Kidney (tissue), 14 donors: Measurements from ENCODE around the gene GNG13. TPM values are rescaled to one million over a fixed set of nuclear protein-coding genes. Genes with fewer than 3 reads are reported as not detected.
A peak's percentile ranks its signal among the peaks of the same experiment; 100 is the strongest.

Source experiments
- DNase-seq, 5 donors: peaks; one replicate each; pipeline ENCODE4 v3.0.0-alpha.2; 2013 to 2020
- FAIRE-seq: peaks from 2 replicates; lab custom pipeline; 2012; peaks lifted over from hg19 to GRCh38; lab: Jason Lieb, UNC
- H3K27ac ChIP-seq, 2 donors: one replicate each; pipeline ENCODE4 v1.7.0; 2013; ENCODE audit warnings: low read depth in 2 of 2, low read length in 2 of 2, inconsistent platforms in 1 of 2
- H3K27me3 ChIP-seq: one replicate; pipeline ENCODE4 v1.7.1; 2013; ENCODE audit warnings: low read length, inconsistent platforms; ENCODE audit not compliant: control insufficient read depth, insufficient read depth
- H3K36me3 ChIP-seq, 3 donors: one replicate each; pipeline versions ENCODE4 v1.7.0 to v1.7.1; 2013; ENCODE audit warnings: low read length in 3 of 3, control low read depth in 1 of 3, inconsistent platforms in 1 of 3; ENCODE audit not compliant: insufficient read depth in 3 of 3, control insufficient read depth in 2 of 3
- H3K4me1 ChIP-seq, 3 donors: one replicate each; pipeline versions ENCODE4 v1.7.0 to v1.7.1; 2013; ENCODE audit warnings: low read length in 3 of 3, inconsistent platforms in 1 of 3, low read depth in 1 of 3; ENCODE audit not compliant: control insufficient read depth in 2 of 3, insufficient read depth in 2 of 3
- H3K4me3 ChIP-seq, 3 donors: one replicate each; pipeline versions ENCODE4 v1.7.0 to v1.8.1; 2013; ENCODE audit warnings: low read length in 3 of 3, control low read depth in 1 of 3, inconsistent platforms in 1 of 3
- H3K9ac ChIP-seq, 3 donors: one replicate each; pipeline versions ENCODE4 v1.7.0 to v1.7.1; 2013; ENCODE audit warnings: low read length in 3 of 3, control low read depth in 1 of 3, inconsistent platforms in 1 of 3
- H3K9me3 ChIP-seq, 3 donors: one replicate each; pipeline versions ENCODE4 v1.7.0 to v1.7.1; 2013; ENCODE audit warnings: low read length in 3 of 3, control low read depth in 1 of 3, inconsistent platforms in 1 of 3; ENCODE audit not compliant: control insufficient read depth in 2 of 3, insufficient read depth in 1 of 3
- intact Hi-C: fragments of 100-400 bp; cut with DNase I; formaldehyde crosslinking; loops from one replicate; pipeline ENCODE4 v1.11.1; 2022
- polyA plus RNA-seq: library from polyadenylated mRNA; stranded (reverse); fragments of 350-450 nt; fragmentation: Illumina TruSeq; extraction: RNeasy Lipid Tissue Mini Kit (QIAGEN cat#74804); gene quantifications from one replicate; pipeline ENCODE4 v1.2.3, GENCODE V29; 2014; ENCODE audit warnings: low read depth, low replicate concordance; ENCODE audit not compliant: insufficient read depth
- total RNA-seq: library from RNA; stranded (reverse); fragmentation: NEBNext Ultra II Directional; extraction: Animal tissue kit (Norgen Biotek cat#: 25700); gene quantifications from one replicate; pipeline ENCODE4 v1.2.1, GENCODE V29; 2021
- TF ChIP-seq, protein P1 (sequence below): IDR thresholded peaks from 3 replicates; pipeline ENCODE4 v1.5.1; 2012; ENCODE audit warnings: mild to moderate bottlenecking, moderate library complexity, borderline replicate concordance; ENCODE audit not compliant: insufficient read depth; ENCODE audit errors: extremely low read depth
- donor health status: control.
- donor health status: control.
- donor health status: control.
- donor health status: control.
- donor health status: control.
- donor health status: DM: yes; HTN: yes; CAD: no.
- donor health status: Normal renal cell carcinoma (clear cell type).

Gene GNG13
- total and polyA plus RNA-seq, 2 donors from 2014 or later, result not detected

DNA sequence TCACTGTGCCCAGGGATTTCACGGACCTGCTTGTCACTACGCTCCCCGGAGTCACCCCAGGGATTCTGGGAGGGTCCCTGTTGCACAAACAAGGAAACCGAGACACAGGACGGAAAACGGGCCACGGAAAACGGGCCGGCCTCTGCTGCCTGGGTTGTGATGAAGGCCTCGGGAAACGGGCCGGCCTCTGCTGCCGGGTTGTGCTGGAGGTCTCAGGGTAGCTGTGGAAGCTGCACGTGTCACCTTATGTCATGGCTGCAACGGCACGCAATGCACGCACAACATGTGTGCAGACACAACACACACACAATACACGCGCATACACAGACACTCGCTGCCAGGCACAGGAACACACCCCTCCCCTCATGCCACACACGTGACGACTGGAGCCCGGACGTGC lies 27.0 kb upstream of the GNG13 start:
- intact Hi-C loops, result no loop called here

DNA sequence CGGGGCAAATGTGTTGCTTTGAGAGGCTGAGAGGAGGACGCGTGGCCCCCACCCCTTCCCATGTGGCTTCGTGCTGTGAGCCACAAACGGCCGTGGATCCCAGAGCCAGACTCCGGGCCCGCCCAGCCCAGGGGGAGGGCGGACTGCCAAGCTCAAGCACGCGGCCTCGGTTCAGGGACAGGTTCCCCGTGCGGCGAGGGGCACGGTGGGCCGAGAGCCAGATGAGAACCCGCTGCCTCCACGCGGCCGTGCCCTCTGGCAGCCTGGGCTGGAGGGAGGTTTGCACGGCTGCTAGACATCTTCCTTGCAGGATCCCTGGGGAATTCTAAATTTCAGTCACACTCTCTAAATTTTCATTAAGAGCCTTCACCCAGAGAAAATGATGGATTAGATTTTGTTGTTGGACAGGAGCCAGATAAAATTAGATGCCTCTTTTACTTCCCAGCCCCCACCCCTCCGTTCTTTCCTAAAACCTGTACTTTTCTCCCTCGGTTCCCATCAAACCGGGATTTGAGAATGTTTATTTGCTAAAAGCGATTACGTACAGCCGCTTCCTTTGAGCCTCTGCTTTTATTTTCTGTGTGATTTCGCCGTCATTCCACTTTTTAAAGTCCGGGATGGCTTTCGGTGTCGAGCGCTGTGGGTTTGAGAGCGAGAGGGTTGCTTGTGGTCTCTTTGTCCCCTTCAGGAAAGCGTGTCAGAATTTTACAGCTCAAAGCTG lies 25.0 kb upstream of the GNG13 start:
- TF ChIP-seq, protein P1, sequence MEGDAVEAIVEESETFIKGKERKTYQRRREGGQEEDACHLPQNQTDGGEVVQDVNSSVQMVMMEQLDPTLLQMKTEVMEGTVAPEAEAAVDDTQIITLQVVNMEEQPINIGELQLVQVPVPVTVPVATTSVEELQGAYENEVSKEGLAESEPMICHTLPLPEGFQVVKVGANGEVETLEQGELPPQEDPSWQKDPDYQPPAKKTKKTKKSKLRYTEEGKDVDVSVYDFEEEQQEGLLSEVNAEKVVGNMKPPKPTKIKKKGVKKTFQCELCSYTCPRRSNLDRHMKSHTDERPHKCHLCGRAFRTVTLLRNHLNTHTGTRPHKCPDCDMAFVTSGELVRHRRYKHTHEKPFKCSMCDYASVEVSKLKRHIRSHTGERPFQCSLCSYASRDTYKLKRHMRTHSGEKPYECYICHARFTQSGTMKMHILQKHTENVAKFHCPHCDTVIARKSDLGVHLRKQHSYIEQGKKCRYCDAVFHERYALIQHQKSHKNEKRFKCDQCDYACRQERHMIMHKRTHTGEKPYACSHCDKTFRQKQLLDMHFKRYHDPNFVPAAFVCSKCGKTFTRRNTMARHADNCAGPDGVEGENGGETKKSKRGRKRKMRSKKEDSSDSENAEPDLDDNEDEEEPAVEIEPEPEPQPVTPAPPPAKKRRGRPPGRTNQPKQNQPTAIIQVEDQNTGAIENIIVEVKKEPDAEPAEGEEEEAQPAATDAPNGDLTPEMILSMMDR, result no peak
- Histone ChIP-seq H3K9ac (no peak overlapping the region), H3K36me3 (no peaks in the 10 kb centered on the region), H3K27ac (no peak overlapping the region), H3K4me1 (no peaks in the 10 kb centered on the region), H3K4me3 (no peak overlapping the region), H3K9me3 (no peaks in the 10 kb centered on the region), H3K27me3 (no peaks in the 10 kb centered on the region)
- intact Hi-C loops, result no loop called here
- FAIRE-seq, result no peak
- peak in 2 of 5 donors; percentile 29 to 62 for DNase-seq

More for the DNA sequence above, 27.0 kb upstream of the GNG13 start:
- H3K36me3 ChIP-seq, result no peaks in the 10 kb centered on the region
- FAIRE-seq, result no peak
- TF ChIP-seq, protein P1, result no peak
- no peak for DNase-seq
- no peaks in the 10 kb centered on the region for H3K4me1 ChIP-seq
- H3K27me3 ChIP-seq, result no peaks in the 10 kb centered on the region
- H3K27ac ChIP-seq, result no peak overlapping the region
- no peaks in the 10 kb centered on the region for H3K9me3 ChIP-seq
- no peak overlapping the region for H3K4me3 ChIP-seq
- H3K9ac ChIP-seq, result no peak overlapping the region

DNA sequence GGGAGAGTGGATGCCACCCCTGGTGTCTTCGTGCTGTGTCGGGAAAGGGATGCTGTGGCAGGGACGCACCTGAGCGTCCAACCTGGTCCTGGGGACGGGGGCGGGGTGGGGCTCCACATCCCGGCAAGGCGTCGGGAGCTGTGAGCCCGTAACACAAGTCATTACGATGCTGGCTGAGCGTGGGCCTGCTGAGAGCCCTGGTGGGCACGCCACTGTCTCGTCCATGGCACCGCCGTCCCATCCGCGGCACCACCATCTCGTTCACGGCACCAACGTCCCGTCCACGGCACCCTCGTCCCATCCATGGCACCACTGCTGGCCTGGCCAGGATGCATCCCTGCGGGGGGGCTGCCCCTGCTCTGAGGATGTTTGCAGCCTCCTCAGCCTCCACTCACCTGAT lies 24.1 kb upstream of the GNG13 start:
- intact Hi-C loops, result no loop called here
- Histone ChIP-seq H3K9me3 (no peaks in the 10 kb centered on the region), H3K4me3 (no peak overlapping the region), H3K27ac (no peak overlapping the region), H3K4me1 (no peaks in the 10 kb centered on the region), H3K9ac (no peak overlapping the region), H3K27me3 (no peaks in the 10 kb centered on the region), H3K36me3 (no peaks in the 10 kb centered on the region)
- FAIRE-seq, result no peak
- TF ChIP-seq, protein P1, result no peak
- DNase-seq, result no peak
